Measurements from ENCODE around the gene MUC12.
"Not testable (repeated sequence)": the region's sequence is repeated elsewhere in the genome, so short reads cannot be mapped to it uniquely, and the experiment has no call there.

The MUC12 gene

DNA sequence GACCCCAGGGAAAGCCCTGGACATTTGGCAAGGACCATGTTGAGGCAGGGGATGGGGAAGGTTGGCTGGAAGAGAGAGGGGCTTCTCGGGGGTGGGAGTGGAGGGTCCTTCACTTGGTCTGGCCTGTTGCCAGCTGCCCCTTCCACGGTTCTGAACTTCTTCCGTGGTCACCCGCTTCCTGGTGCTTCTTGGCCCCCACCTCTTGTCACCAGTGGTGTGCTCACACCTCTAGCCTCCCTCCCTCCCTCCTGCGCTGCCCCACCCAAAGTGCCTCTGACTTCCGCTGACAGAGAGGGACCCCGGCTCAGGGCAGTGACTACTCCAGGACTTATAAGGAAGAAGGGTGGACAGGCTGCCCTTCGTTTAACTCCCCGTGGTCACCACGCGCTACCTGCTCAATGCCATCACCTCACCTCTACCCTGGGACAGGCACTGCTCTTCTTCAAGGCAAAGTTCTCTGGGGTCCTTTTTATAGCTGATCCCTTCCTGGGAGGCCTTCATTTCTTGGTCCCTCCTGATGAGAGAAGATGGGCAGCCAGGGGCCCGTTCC is at the start of gene MUC12:
Gene MUC12, plus strand, starts transcription at position 500 of the 550 bp plus-strand sequence. CDS start 58 bp downstream, outside the sequence.
- no peak for DNase-seq

GRCh38 chr7:100919779-100920437 is 49.5 kb upstream of the MUC12 start:
- not testable (repeated sequence) for DNase-seq

- no peak for DNase-seq
Observed at GRCh38 chr7:100921039-100921438, 48.3 kb upstream of the MUC12 start.

DNA sequence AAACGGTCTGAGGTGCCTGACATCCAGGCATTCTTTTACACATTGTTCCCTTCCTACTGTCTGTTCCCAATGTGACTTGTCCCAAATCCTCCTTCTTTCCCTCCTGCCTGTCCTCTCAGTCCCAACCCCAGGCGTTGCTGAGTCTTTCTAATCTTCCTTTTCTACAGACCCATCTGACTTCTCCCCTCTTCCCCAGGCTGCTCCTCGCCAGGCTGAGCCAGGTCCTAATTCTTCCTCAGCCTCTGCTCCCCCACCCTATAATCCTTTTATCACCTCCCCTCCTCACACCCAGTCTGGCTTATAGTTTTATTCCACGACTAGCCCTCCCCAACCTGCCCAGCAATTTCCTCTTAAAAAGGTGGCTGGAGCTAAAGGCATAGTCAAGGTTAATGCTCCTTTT is 45.7 kb upstream of the MUC12 start:
- DNase-seq, result not testable (repeated sequence)

GRCh38 chr7:100929808-100930174 is 39.6 kb upstream of the MUC12 start:
- DNase-seq, result no peak

GRCh38 chr7:100933734-100934133 is 35.6 kb upstream of the MUC12 start:
- no peak for DNase-seq

- not testable (repeated sequence) for DNase-seq
Observed at GRCh38 chr7:100935381-100935780, 34.0 kb upstream of the MUC12 start.

GRCh38 chr7:100936167-100936566 is 33.2 kb upstream of the MUC12 start:
- DNase-seq, result not testable (repeated sequence)

DNA sequence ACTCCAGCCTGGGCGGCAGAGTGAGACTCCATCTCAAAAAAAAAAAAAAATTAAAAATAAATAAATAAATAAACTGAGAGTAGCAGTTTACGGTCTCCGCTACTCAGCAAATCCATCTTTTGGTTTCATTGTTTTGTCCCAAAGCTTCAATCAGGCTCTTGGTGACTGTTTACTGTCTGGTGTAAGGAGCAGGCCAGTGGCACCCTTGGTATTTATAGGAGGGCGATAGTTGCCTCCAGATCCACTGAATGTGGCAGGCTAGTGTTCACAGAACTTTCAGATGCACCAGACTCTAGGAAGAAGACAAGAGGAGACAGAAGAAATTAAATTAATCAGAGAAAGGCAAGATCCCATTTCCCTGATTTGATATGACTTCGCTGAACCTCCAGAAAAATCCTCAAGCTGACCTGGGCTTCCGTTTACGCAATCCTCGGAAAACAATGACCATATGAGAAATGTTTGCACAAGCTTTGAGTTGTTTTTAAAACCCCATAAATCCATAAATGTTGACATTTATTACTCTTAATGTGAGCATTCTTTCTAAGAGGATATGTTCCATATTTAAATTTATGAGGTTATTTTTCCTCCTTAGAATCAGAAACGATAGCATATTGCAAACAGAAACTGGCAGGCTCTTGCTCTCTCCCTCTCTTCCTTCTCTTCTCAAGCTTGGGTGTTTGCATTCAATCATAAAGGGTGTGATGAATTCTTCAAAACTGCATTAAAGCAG is 27.2 kb upstream of the MUC12 start:
- no peak for DNase-seq

DNA sequence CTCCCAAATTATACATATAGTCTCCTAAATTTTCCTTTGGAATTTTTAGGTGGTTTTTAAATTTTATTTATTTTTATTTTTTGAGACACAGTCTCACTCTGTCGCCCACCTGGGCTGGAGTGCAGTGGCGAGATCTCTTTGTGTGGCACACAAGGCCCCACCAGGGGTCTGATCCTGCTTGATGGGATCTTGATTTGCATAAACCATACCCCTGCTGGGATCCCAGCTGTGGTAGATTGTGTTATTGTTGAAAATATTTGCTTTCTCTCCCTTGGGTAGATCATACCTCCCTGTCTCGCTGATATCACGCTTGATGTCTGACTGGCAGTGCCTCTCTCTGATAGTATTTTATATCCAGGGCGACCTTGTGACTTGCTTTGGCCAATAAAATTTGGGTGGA is 25.7 kb upstream of the MUC12 start:
- peak; percentile 81 for DNase-seq

GRCh38 chr7:100944138-100944537 is 25.2 kb upstream of the MUC12 start:
- DNase-seq, result no peak

DNA sequence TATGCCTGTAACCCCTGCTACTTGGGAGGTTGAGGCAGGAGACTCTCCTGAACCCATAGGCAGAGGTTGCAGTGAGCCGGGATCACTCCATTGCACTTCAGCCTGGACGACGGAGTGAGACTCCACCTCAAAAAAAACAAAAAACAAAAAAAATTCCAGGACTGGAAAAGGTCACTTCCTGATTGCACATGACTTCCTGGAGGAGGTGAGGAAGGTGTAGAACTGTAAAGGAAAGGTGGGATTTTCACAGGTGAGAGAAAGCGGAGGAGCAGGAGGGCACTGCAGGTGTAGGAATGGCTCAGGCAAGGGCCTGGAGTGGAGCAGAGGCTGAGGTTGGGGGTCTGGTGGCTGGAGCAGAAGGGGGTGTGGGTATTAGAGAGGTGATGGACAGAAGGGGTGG is 23.3 kb upstream of the MUC12 start:
- DNase-seq, result no peak

- DNase-seq, result no peak
Observed at GRCh38 chr7:100946766-100947365, 22.5 kb upstream of the MUC12 start.

DNA sequence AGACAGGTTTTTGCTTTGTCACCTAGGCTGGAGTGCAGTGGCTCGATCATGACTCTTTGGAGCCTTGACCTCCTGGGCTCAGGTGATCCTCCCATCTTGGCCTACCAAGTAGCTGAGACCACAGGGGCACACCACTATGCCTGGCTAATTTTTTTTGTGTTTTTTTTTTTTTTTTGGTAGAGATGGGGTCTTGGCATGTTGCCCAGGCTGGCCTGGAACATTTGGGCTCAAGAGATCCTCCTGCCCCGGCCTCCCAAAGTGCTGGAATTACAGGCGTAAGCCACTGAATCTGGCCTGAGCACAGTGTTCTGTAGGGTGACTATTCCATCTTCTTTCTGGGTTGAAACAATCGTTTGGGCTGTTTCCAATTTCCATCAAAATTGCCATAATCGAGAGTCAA is 21.6 kb upstream of the MUC12 start:
- no peak for DNase-seq

DNA sequence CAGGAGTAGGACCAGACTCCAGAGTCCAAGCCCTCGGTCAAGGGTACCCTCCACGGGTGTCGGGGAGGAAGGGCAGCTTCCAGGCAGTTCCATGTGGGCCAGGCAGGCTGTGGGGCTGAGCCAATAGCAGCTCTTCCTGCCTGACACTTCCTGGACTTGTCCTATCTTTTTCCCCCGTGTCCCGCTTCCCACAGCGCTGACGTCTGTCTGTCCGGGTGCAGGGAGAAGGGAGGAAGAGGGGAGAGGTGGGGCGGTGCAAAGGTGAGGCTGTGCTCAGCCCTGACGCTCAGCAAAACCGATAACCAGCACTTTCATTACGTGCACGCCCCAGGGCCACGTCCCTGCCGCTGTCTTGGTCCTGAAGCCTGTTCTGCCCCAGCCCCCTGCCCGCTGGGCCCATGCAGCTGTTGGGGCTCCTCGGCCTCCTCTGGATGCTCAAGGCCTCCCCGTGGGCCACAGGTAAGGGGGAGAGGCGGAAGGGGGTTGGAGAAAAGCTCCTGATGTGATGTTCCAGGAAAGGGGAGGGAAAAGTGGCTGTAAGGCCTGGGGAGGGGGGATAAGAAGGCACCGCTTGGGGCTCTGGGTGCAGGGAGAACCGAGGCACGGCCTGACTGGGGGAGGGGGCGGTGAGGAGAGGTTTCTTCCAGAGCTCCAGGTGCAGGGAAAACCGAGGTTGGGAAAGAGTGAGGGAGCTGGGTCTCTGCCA is 20.0 kb upstream of the MUC12 start, which contains the start of gene MUC3A:
Gene MUC3A, plus strand, starts transcription at position 308 of the 706 bp plus-strand sequence. Its CDS starts 91 bp downstream, at position 399.
- DNase-seq, result no peak

GRCh38 chr7:100949933-100950443 is 19.4 kb upstream of the MUC12 start:
- DNase-seq, result no peak

DNA sequence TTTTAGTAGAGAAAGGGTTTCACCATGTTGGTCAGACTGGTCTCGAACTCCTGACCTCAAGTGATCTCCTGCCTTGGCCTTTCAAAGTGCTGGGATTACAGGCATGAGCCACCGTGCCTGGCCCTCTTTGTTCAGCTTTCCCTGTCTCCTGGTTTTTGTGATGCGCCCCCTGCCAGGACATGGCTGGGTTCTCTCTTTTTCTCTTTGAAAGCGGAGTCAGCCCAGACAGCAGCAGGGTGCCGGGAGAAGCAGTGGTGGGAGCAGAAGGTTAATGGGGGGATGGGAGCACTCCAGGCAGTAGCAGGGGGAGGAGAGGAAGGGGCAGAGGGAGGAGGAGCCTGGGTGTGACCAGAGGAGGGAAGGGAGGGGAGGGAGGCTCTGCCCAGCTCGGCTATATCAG is 18.2 kb upstream of the MUC12 start:
- DNase-seq, result no peak

DNA sequence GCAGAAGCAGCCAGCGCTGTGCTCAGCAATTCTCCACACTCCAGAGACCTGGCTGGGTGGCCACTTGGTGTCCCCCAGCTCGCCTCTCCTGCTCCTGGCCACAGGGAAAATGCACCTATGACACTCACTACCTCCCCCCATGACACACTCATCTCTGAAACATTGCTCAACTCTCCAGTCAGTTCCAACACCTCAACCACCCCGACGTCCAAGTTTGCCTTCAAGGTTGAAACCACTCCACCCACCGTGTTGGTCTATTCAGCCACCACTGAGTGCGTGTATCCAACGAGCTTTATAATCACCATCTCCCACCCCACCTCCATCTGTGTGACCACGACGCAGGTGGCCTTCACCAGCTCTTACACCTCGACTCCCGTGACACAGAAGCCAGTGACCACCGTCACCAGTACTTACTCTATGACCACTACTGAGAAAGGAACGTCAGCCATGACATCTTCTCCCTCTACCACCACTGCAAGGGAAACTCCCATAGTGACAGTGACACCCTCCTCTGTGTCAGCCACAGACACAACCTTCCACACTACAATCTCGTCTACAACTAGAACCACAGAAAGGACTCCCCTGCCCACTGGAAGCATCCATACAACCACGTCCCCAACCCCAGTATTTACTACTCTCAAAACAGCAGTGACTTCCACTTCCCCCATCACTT is 17.3 kb upstream of the MUC12 start:
- DNase-seq, result no peak

DNA sequence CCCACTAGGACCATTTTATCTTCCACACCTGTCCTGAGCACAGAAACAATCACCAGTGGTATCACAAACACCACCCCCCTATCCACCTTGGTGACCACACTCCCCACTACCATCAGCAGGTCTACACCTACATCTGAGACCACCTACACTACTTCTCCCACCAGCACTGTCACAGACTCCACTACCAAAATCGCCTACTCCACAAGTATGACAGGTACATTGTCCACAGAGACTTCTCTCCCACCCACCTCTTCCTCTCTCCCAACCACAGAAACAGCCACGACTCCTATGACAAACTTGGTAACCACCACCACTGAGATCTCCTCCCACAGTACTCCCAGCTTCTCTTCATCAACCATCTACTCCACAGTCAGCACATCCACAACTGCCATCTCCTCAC is 16.7 kb upstream of the MUC12 start:
- DNase-seq, result no peak

DNA sequence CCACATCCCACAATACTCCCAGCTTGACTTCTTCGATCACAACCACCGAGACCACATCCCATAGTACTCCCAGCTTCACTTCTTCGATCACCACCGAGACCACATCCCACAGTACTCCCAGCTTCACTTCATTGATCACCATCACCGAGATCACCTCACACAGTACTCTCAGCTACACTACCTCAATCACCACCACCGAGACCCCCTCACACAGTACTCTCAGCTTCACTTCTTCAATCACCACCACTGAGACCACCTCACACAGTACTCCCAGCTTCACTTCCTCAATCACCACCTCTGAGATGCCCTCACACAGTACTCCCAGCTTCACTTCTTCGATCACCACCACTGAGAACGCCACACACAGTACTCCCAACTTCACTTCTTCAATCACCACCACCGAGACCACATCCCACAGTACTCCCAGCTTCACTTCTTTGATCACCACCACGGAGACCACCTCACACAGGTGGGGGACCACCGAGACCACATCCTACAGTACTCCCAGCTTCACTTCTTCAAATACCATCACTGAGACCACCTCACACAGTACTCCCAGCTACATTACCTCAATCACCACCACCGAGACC is 11.4 kb upstream of the MUC12 start:
- DNase-seq, result no peak

GRCh38 chr7:100959894-100960293 is 9.5 kb upstream of the MUC12 start:
- no peak for DNase-seq

DNA sequence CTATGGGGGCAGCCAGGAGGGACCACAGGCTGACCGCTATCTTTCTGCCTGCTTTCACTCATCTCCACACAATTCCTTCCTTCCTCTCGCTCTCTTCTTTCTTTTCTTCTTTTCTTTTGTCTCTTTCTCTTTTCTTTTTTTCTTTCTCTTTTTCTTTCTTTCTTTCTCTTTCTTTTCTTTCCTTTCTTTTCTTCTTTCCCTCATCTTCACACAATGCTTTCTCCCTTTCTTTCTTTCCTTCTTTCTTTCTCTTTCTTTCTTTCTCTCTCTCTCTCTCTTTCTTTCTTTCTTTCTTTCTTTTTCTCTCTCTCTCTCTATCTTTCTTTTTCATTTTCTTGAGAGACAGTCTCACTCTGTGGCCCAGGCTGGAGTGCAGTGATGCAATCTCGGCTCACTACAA is 6.8 kb upstream of the MUC12 start:
- no peak for DNase-seq

Data from NCI-H524 treated with DMSO at 0.1 percent for 48 hours (cell line).